ENCODE measurements around the gene HNRNPLL. TPM values are rescaled to one million over a fixed set of nuclear protein-coding genes. Genes with fewer than 3 reads are reported as not detected.

Gene HNRNPLL
- total and polyA plus RNA-seq, 2 of the 8 experiments (the other 6 are each of a cell fraction or from before 2014, with no cell fraction given): 18.6 to 69.3 TPM

GRCh38 chr2:38546585-38546984 is 56.1 kb downstream of the HNRNPLL start:
- Histone ChIP-seq H3K79me2 (ENCODE audit: control insufficient read depth in 1 of 2, insufficient read depth in 2 of 2, low read length in 2 of 2) (no peaks in the 10 kb centered on the region), H2BK20ac (ENCODE audit: low read length) (no peak overlapping the region), H4K91ac (replicated peaks; ENCODE audit: insufficient read length, low read length) (no peak overlapping the region), H3K27me3 (replicated peaks in 1 of 4; ENCODE audit: control insufficient read depth in 3 of 4, extremely low read depth in 1 of 4, insufficient read depth in 3 of 4, low read length in 3 of 4) (no peaks in the 10 kb centered on the region), H2AFZ (ENCODE audit: low read length) (no peak overlapping the region), H2AK5ac (ENCODE audit: low read depth, low read length) (no peak overlapping the region), H4K8ac (ENCODE audit: extremely low read depth, insufficient read depth, low read length) (no peak overlapping the region), H3K9ac (replicated peaks in 1 of 4; ENCODE audit: extremely low read depth in 1 of 4, low read depth in 3 of 4, low read length in 3 of 4) (no peak overlapping the region), H3K4me2 (ENCODE audit: insufficient read depth in 1 of 2, low read depth in 2 of 2, low read length in 2 of 2) (no peak overlapping the region), H3K79me1 (ENCODE audit: low read depth, low read length) (no peaks in the 10 kb centered on the region), H3K14ac (ENCODE audit: insufficient read length) (no peak overlapping the region), H2BK15ac (ENCODE audit: low read length) (no peak overlapping the region), H4K20me1 (replicated peaks in 1 of 2; ENCODE audit: control insufficient read depth in 1 of 2, insufficient read depth in 2 of 2, low read length in 2 of 2) (no peaks in the 10 kb centered on the region), H3K27ac (ENCODE audit: low read depth, low read length) (no peak overlapping the region), H3K4me1 (replicated peaks in 1 of 4; ENCODE audit: control insufficient read depth in 3 of 4, insufficient read depth in 4 of 4, low read length in 3 of 4) (peaks cover 2 to 22% (median 6%) of the 10 kb centered on the region in 4 experiments; a peak in 5 of 7 replicates), H2BK12ac (ENCODE audit: low read depth, low read length) (no peak overlapping the region), H4K5ac (ENCODE audit: insufficient read length, low read depth, low read length) (no peak overlapping the region), H3K23ac (ENCODE audit: insufficient read length) (no peak overlapping the region), H3K18ac (ENCODE audit: extremely low read depth, low read length) (no peak overlapping the region), H3K56ac (replicated peaks; ENCODE audit: insufficient read length, low read depth, low read length) (no peak overlapping the region), H3K4me3 (ENCODE audit: extremely low read depth in 1 of 4, insufficient read depth in 2 of 4, low read depth in 3 of 4, low read length in 4 of 4) (no peak overlapping the region), H3K9me3 (ENCODE audit: insufficient read depth in 2 of 2, low read depth in 1 of 2, low read length in 1 of 2) (no peaks in the 10 kb centered on the region), H3K36me3 (ENCODE audit: control insufficient read depth in 2 of 4, insufficient read depth in 4 of 4, low read length in 3 of 4) (no peaks in the 10 kb centered on the region; a peak in 1 of 8 replicates), H2BK120ac (replicated peaks; ENCODE audit: low read depth, low read length) (no peak overlapping the region), H3K23me2 (ENCODE audit: low read depth, low read length) (no peaks in the 10 kb centered on the region), H2BK5ac (ENCODE audit: low read depth, low read length) (no peak overlapping the region), H3K4ac (replicated peaks; ENCODE audit: insufficient read length, low read depth, low read length) (no peak overlapping the region)
- CTCF ChIA-PET (ENCODE audit: partially characterized antibody): interaction anchor here (1.1 to 2.9 kb wide), 3 partner anchors 9 to 179 kb away, joined by 3 to 23 read pairs (median 12); no protein-coding TSS in a partner anchor
- FAIRE-seq (no peak), DNase-seq (ENCODE audit: low read depth in 1 of 2, low spot score in 2 of 2) (no peak)
- POLR2A ChIA-PET (ENCODE audit: partially characterized antibody): interaction anchor here (0.6 to 1.9 kb wide), 6 partner anchors 12 to 233 kb away, joined by 3 to 7 read pairs (median 4); partner anchors contain the start of gene SRSF7
- 83% methylated on average over 3 of the region's 3 CpGs; no CpG with 5 or more reads in 1 of the 2 experiments for WGBS, 2 experiments (ENCODE audit: extremely low coverage in 1 of 2, insufficient coverage in 1 of 2, insufficient read length in 1 of 2, insufficient replicate concordance in 2 of 2, low coverage in 1 of 2, low lambda C conversion rate in 2 of 2, missing lambda C conversion rate in 1 of 2)
- TF ChIP-seq GABPA (IDR thresholded peaks at IDR 0.05; ENCODE audit: borderline replicate concordance, insufficient read depth, low read length) (no peak), POLR2A (IDR thresholded peaks at IDR 0.05; ENCODE audit: control extremely low read depth in 1 of 2, low read depth in 2 of 2, low read length in 2 of 2) (no peak), CEBPB (IDR thresholded peaks at IDR 0.05; ENCODE audit: low read depth, low read length) (no peak), E2F6 (IDR thresholded peaks at IDR 0.05) (no peak), ZNF274 (IDR thresholded peaks at IDR 0.05; ENCODE audit: borderline replicate concordance, extremely low read depth, low read length) (no peak), TCF12 (IDR thresholded peaks at IDR 0.05; ENCODE audit: low read depth, low read length) (no peak), POU5F1 (IDR thresholded peaks at IDR 0.05; ENCODE audit: low read depth, low read length) (no peak), SUZ12 (IDR thresholded peaks at IDR 0.05; ENCODE audit: low read length) (no peak)

All from H1 (cell line).